Ishikawa (cell line): ENCODE results near the gene TSPAN31.
A peak's percentile ranks its signal among the peaks of the same experiment; 100 is the strongest.

Experiments
- CEBPB ChIP-seq: IDR thresholded peaks from 2 replicates; pipeline ENCODE4 v1.6.1; 2012
- CREB1 ChIP-seq: IDR thresholded peaks from 2 replicates; pipeline ENCODE4 v1.6.1; 2012; ENCODE audit warnings: low read depth
- EGR1 ChIP-seq: IDR thresholded peaks from 2 replicates; pipeline ENCODE4 v1.6.1; 2012
- EP300 ChIP-seq: IDR thresholded peaks from 2 replicates; pipeline ENCODE4 v1.6.1; 2012; ENCODE audit warnings: borderline replicate concordance
- FOXM1 ChIP-seq: IDR thresholded peaks from 2 replicates; pipeline ENCODE4 v1.6.1; 2012; ENCODE audit warnings: low read depth, borderline replicate concordance
- NFIC ChIP-seq: IDR thresholded peaks from 2 replicates; pipeline ENCODE4 v1.6.1; 2012
- RAD21 ChIP-seq: IDR thresholded peaks from 2 replicates; pipeline ENCODE4 v1.6.1; 2012; ENCODE audit warnings: low read depth
- REST ChIP-seq: IDR thresholded peaks from 2 replicates; pipeline ENCODE4 v1.6.1; 2012; ENCODE audit warnings: low read depth, mild to moderate bottlenecking
- TAF1 ChIP-seq: IDR thresholded peaks from 2 replicates; pipeline ENCODE4 v1.6.1; 2012; ENCODE audit warnings: low read depth, mild to moderate bottlenecking
- TCF12 ChIP-seq: IDR thresholded peaks from 2 replicates; pipeline ENCODE4 v1.6.1; 2012; ENCODE audit warnings: low read depth
- TEAD4 ChIP-seq: IDR thresholded peaks from 2 replicates; pipeline ENCODE4 v1.6.1; 2012
- USF1 ChIP-seq: IDR thresholded peaks from 2 replicates; pipeline ENCODE4 v1.6.1; 2012
- YY1 ChIP-seq: IDR thresholded peaks from 2 replicates; pipeline ENCODE4 v1.6.1; 2012; ENCODE audit warnings: low read depth
- ZBTB7A ChIP-seq: IDR thresholded peaks from 2 replicates; pipeline ENCODE4 v1.6.1; 2012; ENCODE audit warnings: low read depth
- TF ChIP-seq, protein P1 (sequence below): IDR thresholded peaks from 2 replicates; pipeline ENCODE4 v1.6.1; 2012

The TSPAN31 gene

GRCh38 chr12:57757771-57758170, 12.9 kb downstream of the TSPAN31 start:
- TF ChIP-seq EGR1 (no peak), REST (no peak), CEBPB (no peak), RAD21 (no peak), USF1 (no peak), FOXM1 (no peak), TAF1 (no peak), EP300 (no peak), ZBTB7A (no peak), CREB1 (no peak), NFIC (no peak), YY1 (no peak), TEAD4 (no peak), TCF12 (no peak)
- TF ChIP-seq, protein P1, sequence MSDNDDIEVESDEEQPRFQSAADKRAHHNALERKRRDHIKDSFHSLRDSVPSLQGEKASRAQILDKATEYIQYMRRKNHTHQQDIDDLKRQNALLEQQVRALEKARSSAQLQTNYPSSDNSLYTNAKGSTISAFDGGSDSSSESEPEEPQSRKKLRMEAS: no peak

DNA sequence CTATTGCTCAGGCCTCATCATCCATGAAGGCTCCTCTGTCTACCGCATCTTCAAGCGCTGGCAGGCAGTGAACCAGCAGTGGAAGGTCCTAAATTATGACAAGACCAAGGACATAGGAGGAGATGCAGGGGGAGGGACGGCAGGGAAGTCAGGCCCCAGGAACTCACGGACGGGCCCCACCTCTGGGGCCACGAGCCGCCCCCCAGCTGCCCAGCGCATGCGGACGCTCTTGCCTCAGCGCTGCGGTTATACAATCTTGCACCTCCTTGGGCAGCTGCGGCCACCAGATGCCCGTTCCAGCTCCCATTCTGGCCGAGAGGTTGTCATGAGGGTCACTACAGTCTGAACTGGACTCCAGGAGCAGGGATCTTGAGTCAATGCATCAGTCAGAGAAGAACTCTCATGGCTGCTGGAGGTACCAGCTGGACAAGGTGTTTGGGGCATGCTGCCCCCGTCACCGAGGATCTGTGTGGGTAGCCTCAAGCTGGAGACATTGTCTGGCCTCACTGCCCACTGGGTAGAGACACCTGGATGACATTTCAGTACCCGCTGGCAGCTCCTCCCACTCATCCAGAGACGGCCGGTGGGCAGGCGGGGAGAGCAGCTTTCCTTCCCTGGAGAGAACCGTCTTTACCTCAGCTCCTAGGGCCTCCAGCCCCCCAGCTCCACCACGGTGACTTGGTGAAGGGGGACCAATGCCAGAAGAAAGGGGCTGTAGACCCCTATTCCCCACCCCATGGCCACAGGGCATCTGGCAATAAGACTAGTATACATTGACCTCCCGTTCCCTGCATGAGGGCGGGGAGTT, 13.9 kb downstream of the TSPAN31 start:
- TF ChIP-seq FOXM1 (no peak), YY1 (no peak), EGR1 (no peak), EP300 (no peak), CREB1 (no peak), USF1 (no peak), TCF12 (no peak)

DNA sequence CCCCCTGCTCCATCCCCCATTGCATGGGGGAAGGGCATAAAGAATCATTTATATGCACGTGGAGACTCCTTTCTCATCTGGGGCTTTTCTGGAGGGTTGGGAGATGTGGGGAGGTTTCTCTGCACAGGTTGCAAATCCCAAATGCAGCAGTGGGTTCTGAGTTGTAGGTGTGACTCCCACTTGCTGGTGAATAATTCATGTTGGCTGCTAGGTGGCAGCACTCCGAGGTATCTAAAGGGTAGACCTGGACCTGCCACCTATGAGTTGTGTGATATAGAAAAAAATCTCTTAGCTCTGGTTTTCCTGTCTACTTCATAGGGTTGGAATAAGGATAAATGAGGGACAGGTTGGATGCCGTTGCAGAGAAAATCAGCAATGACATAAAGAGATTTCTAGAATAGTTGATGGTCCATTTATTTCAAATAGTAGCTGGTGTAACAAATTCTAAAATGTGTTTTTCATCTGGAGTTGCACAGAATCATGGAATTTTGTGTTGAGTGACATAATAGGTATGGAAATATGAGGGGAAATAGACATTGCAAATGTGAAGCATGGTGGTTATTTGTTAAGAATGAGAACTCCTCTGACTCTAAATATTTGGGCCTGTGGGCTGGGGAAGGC, 14.6 kb downstream of the TSPAN31 start:
- TF ChIP-seq NFIC: no peak
- peak; percentile 31; the same call in 1 of the 2 replicates for TF ChIP-seq RAD21
- no peak for TF ChIP-seq CEBPB

DNA sequence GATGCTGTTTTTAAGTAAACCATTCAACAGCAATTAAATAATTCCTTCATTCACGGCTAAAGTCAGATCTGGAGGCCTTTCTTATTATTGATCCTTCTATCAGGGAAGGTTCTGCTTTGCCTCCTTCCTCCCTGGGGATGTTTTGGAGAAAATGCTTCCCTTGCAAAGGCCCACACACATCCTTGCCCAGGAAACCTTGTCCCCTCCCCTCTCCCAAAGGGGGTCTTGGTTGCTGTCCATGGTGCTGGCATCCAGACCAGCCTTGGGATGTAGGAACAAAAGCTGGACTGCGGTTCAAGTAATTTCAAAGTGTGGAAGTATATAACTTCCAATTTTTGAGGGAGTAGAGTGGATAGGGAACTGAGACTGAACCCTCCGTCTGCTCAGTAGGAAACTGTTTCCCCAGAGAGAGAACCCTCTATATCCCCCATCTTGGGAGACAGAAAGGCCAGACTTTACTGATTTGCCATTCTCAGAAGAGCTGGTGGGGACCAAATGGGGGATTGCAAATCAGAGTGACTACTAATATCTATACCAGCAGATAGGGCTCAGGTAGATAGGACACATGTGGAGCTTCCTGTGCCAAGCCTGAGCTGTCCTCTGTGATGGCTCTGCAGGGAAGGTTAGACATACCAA, 15.6 kb downstream of the TSPAN31 start:
- no peak for TF ChIP-seq EP300
- 0 out of 2 replicates have a peak, but pooled peaks have one; percentile 25 for TF ChIP-seq TEAD4
- TF ChIP-seq ZBTB7A: peak; percentile 91
- TF ChIP-seq REST: peak; percentile 97

- TF ChIP-seq TAF1 (no peak), CEBPB (no peak), TEAD4 (no peak), REST (no peak), TCF12 (no peak), ZBTB7A (no peak), EP300 (no peak), NFIC (no peak), RAD21 (no peak), EGR1 (no peak), YY1 (no peak), CREB1 (no peak)
- TF ChIP-seq, protein P1: no peak
These were observed 16.7 kb downstream of the TSPAN31 start for GRCh38 chr12:57761391-57761998.
